GM13977 (cell line): ENCODE measurements around the gene BMPR2.
"Not testable (repeated sequence)": the region's sequence is repeated elsewhere in the genome, so short reads cannot be mapped to it uniquely, and the experiment has no call there.

Experiments used
- DNase-seq: peaks from one replicate; pipeline ENCODE4 v3.0.0; 2012; ENCODE audit warnings: low spot score
- CTCF ChIP-seq: IDR thresholded peaks from 2 replicates; pipeline ENCODE4 v1.5.1; 2012; ENCODE audit warnings: mild to moderate bottlenecking, control low read depth; ENCODE audit not compliant: insufficient read depth; ENCODE audit errors: extremely low read depth, missing control alignments
- in situ Hi-C: fragments of 300-500 bp; cut with MboI; formaldehyde crosslinking; loops from one replicate; pipeline ENCODE4 v1.12.0; 2022; ENCODE audit warnings: low sequenced_read_pairs, low pct_unique_long_range_greater_than_20kb, mixed read lengths, inconsistent platforms; ENCODE audit not compliant: unreplicated experiment

BMPR2 gene

GRCh38 chr2:202378662-202379358 is 2.7 kb downstream of the BMPR2 start:
- TF ChIP-seq CTCF, result no peak
- in situ Hi-C loops, result no loop called here
- no peak for DNase-seq

- in situ Hi-C loops, result no loop called here
- no peak for DNase-seq
- TF ChIP-seq CTCF, result no peak
Measured at GRCh38 chr2:202382684-202383083, 6.6 kb downstream of the BMPR2 start.

- DNase-seq, in situ Hi-C loops: not testable (repeated sequence)
Measured at GRCh38 chr2:202386495-202386894, 10.4 kb downstream of the BMPR2 start.

DNA sequence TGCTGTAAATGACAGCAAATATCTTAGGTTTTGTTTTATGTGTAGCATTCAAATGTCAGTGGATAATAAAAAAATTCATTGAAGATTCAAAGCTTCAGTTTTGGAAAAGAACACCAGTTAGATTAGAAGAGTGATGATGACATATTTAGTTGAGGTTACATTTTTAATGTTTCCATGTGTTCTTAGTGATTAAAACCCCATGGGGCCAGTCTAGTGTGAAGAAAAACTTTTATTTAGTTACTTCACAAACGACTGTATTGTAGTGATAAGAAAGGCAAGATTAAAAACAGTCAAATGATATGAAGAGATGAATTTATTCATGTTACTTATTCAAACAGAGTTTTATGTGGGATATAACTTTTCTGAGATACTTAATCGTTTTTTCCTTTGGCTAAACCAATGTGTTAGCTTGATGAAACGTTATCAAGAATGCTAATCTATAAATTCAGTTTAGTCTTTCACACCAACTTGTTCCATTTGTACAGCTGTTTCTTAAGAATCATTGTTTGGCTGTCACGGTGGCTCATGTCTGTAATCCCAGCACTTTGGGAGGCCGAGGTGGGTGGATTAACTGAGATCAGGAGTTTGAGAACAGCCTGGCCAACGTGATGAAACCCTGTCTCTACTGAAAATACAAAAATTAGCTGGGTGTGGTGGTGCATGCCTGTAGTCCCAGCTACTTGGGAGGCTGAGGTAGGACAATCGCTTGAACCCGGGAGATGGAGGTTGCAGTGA is 11.6 kb downstream of the BMPR2 start:
- DNase-seq, result no peak
- TF ChIP-seq CTCF, result no peak
- in situ Hi-C loops, result no loop called here

- TF ChIP-seq CTCF, result no peak
- in situ Hi-C loops, result no loop called here
Measured at GRCh38 chr2:202400941-202401340, 24.8 kb downstream of the BMPR2 start.

GRCh38 chr2:202405798-202406197 is 29.7 kb downstream of the BMPR2 start:
- in situ Hi-C loops, result no loop called here
- no peak for DNase-seq
- TF ChIP-seq CTCF, result no peak

More at GRCh38 chr2:202400941-202401340, 24.8 kb downstream of the BMPR2 start:
- no peak for DNase-seq

DNA sequence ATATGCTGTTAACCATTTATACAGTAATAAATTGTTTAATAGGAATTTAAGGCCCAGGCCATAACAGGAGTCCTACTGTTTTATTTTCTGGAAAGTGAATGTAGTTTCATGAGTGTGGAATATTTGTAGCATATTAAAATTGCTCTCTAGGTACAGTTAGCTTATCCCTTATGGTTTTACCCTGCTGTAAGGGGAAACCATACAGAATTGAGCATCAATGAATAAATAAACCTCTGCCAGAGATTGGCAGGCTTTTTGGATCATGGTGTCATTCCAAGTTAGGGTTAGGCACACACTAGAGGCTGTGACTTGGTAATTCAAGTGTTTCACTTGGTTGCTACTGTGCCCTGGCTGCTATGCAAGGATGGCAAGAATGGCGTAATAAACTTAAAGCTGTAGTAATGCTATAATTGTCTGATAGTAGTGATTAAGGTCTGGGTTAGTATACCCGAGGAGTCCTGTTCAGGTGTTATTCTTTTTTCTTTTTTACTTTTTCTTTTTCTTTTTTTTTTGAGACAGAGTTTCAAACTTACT is 30.4 kb downstream of the BMPR2 start:
- DNase-seq, result no peak
- no peak for TF ChIP-seq CTCF
- in situ Hi-C loops, result no loop called here
